HepG2 (cell line): ENCODE data around the gene DUSP2. TPM values are rescaled to one million over a fixed set of nuclear protein-coding genes. Genes with fewer than 3 reads are reported as not detected.
A peak's percentile ranks its signal among the peaks of the same experiment; 100 is the strongest.

Source experiments
- AGO1 ChIP-seq: fragments of 200-400 bp; formaldehyde crosslinking; IDR thresholded peaks from 2 replicates; pipeline ENCODE4 v1.6.1; 2017; ENCODE audit warnings: mild to moderate bottlenecking, low read depth, low read length, moderate library complexity; ENCODE audit not compliant: poor library complexity, severe bottlenecking
- BCL3 ChIP-seq: sonication (generic); formaldehyde crosslinking; IDR thresholded peaks from 2 replicates; pipeline ENCODE4 v1.5.1; 2020; ENCODE audit warnings: mild to moderate bottlenecking, missing genetic modification reagents, moderate library complexity
- MYC ChIP-seq: sonication (generic); formaldehyde crosslinking; IDR thresholded peaks from 2 replicates; pipeline ENCODE4 v1.9.0; 2021; ENCODE audit warnings: missing genetic modification reagents, borderline replicate concordance
- PRDM4 ChIP-seq: sonication (generic); formaldehyde crosslinking; IDR thresholded peaks from 2 replicates; pipeline ENCODE4 v1.9.0; 2021; ENCODE audit warnings: missing genetic modification reagents, borderline replicate concordance
- RFX1 ChIP-seq: fragments of 450-650 bp; IDR thresholded peaks from 2 replicates; pipeline ENCODE4 v1.6.1; 2017
- SUZ12 ChIP-seq: fragments of 150-350 bp; IDR thresholded peaks from 2 replicates; pipeline ENCODE4 v1.6.1; 2014; ENCODE audit warnings: low read depth, low read length
- ZFX ChIP-seq: sonication (generic); formaldehyde crosslinking; IDR thresholded peaks from 2 replicates; pipeline ENCODE4 v1.4.0; 2020; ENCODE audit warnings: mild to moderate bottlenecking, low read depth, missing genetic modification reagents, moderate library complexity
- ZHX1 ChIP-seq: sonication (generic); formaldehyde crosslinking; IDR thresholded peaks from 2 replicates; pipeline ENCODE4 v1.8.1; 2022; ENCODE audit warnings: low read depth, mild to moderate bottlenecking, missing genetic modification reagents
- ZNF761 ChIP-seq: sonication (generic); formaldehyde crosslinking; conservative IDR thresholded peaks from 2 replicates; pipeline ENCODE4 v1.4.0; 2020; ENCODE audit warnings: mild to moderate bottlenecking, missing genetic modification reagents
- ZNF770 ChIP-seq: sonication (generic); formaldehyde crosslinking; IDR thresholded peaks from 2 replicates; pipeline ENCODE4 v1.5.0; 2020; ENCODE audit warnings: mild to moderate bottlenecking, missing genetic modification reagents
- ZNF782 ChIP-seq: sonication (generic); formaldehyde crosslinking; IDR thresholded peaks from 2 replicates; pipeline ENCODE4 v1.4.0; 2020; ENCODE audit warnings: missing genetic modification reagents, mild to moderate bottlenecking, borderline replicate concordance
- polyA plus RNA-seq, 8 experiments: library from polyadenylated mRNA; depleted of rRNA in 3 of 8; stranded (reverse) in 7 of 8; unstranded in 1 of 8; fragments of >200 nt; fragmentation: Illumina TruSeq in 4 of 8; extraction: Trizol in 4 of 8; gene quantifications; 2 replicates each; pipeline versions ENCODE4 v1.2.1 to v1.2.3, GENCODE V29; 2011 to 2016; ENCODE audit warnings: low read depth in 4 of 8, missing spikeins in 1 of 8, mixed read lengths in 1 of 8; ENCODE audit not compliant: insufficient read depth in 1 of 8
- total RNA-seq, 5 experiments: library from RNA; depleted of rRNA; stranded (reverse); fragments of >200 nt; fragmentation: Illumina TruSeq; extraction: Trizol; gene quantifications; 2 replicates each; pipeline ENCODE4 v1.2.3, GENCODE V29; 2016; ENCODE audit warnings: low read depth in 1 of 5

The DUSP2 gene
- total and polyA plus RNA-seq, 2 of the 13 experiments (the other 11 are each of a cell fraction or from before 2014, with no cell fraction given), result not detected

GRCh38 chr2:96116424-96116878, 28.8 kb downstream of the DUSP2 start, which contains the start of gene ADRA2B (continued):
- TF ChIP-seq BCL3, result 0 out of 2 replicates have a peak, but pooled peaks have one; percentile 16
- no peak for TF ChIP-seq RFX1
- no peak for TF ChIP-seq AGO1
- TF ChIP-seq PRDM4, result no peak
- TF ChIP-seq ZNF761 (CRISPR knock-in tag), result 0 out of 2 replicates have a peak, but pooled peaks have one; percentile 49
- TF ChIP-seq ZNF782 (CRISPR knock-in tag), result no peak
- no peak for TF ChIP-seq SUZ12
- 0 out of 2 replicates have a peak, but pooled peaks have one; percentile 15 for TF ChIP-seq ZHX1 (CRISPR knock-in tag)
- TF ChIP-seq MYC (CRISPR knock-in tag), result 0 out of 2 replicates have a peak, but pooled peaks have one; percentile 5
- no peak for TF ChIP-seq ZNF770 (CRISPR knock-in tag)
- 0 out of 2 replicates have a peak, but pooled peaks have one; percentile 10 for TF ChIP-seq ZFX
